ENCODE results near the gene ANKRD33.

ANKRD33 gene

DNA sequence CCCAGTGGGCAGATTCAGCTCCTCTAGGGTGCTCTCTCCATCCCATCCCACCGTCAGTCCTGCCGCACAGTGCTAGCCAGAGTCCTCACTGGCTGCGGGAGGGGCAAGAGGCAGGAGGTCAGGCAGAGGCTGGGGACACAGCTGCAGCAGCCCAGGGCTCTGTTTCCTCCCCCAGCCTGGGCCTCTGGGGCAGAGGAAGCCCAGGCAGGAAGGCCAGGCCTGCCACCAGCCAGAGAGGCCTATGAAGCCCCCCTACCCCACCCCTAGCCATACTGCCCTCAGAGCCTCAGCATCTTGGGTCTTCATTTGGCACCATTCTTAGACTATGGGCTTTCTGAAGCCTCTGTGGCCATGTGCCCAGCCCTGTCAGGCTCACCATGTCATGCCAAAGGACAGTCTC lies 22.8 kb downstream of the ANKRD33 start:
- Histone ChIP-seq H3K4me1 (ENCODE audit: control insufficient read depth, insufficient read depth, low read length) (peaks cover 51% of the 10 kb centered on the region), H3K36me3 (ENCODE audit: control insufficient read depth, insufficient read depth, low read length) (no peaks in the 10 kb centered on the region), H3K27me3 (ENCODE audit: control insufficient read depth, insufficient read depth, low read length) (peaks cover 29% of the 10 kb centered on the region), H3K4me3 (ENCODE audit: low read length) (no peak overlapping the region), H3K9me3 (ENCODE audit: control insufficient read depth, low read length) (no peaks in the 10 kb centered on the region), H3K9ac (ENCODE audit: low read length) (peak overlapping the region; percentile 22)

DNA sequence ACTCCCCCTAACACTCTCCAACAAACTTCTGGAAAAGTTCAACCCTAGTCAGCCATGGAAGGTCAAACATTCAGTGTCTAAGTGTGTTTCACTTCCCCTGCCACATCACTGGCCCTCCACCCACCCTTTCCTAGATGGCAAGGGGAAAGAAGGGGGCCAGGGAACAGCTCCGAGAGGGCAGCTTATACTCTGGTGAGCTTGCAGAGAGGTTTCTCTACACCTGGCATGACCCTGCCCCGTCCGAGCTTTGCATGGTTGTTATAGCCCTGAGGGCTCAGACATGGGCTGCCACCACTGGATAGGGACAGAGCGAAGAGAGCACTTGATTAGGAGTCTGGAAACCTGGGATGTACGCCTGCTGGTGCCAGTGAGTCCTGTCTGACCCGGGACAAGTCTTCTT lies 23.4 kb downstream of the ANKRD33 start:
- no peak overlapping the region for H3K4me3 ChIP-seq (ENCODE audit: low read length)
- H3K9ac ChIP-seq (ENCODE audit: low read length), result no peak overlapping the region
- H3K9me3 ChIP-seq (ENCODE audit: control insufficient read depth, low read length), result no peaks in the 10 kb centered on the region
- H3K36me3 ChIP-seq (ENCODE audit: control insufficient read depth, insufficient read depth, low read length), result no peaks in the 10 kb centered on the region
- H3K4me1 ChIP-seq (ENCODE audit: control insufficient read depth, insufficient read depth, low read length), result peaks cover 48% of the 10 kb centered on the region
- peaks cover 26% of the 10 kb centered on the region for H3K27me3 ChIP-seq (ENCODE audit: control insufficient read depth, insufficient read depth, low read length)

- Histone ChIP-seq H3K4me3 (ENCODE audit: low read length) (no peak overlapping the region), H3K27me3 (ENCODE audit: control insufficient read depth, insufficient read depth, low read length) (peaks cover 19% of the 10 kb centered on the region), H3K36me3 (ENCODE audit: control insufficient read depth, insufficient read depth, low read length) (no peaks in the 10 kb centered on the region), H3K4me1 (ENCODE audit: control insufficient read depth, insufficient read depth, low read length) (peaks cover 46% of the 10 kb centered on the region), H3K9me3 (ENCODE audit: control insufficient read depth, low read length) (no peaks in the 10 kb centered on the region), H3K9ac (ENCODE audit: low read length) (peak overlapping the region; percentile 17)
Observed at GRCh38 chr12:51911788-51912711, 24.1 kb downstream of the ANKRD33 start.

DNA sequence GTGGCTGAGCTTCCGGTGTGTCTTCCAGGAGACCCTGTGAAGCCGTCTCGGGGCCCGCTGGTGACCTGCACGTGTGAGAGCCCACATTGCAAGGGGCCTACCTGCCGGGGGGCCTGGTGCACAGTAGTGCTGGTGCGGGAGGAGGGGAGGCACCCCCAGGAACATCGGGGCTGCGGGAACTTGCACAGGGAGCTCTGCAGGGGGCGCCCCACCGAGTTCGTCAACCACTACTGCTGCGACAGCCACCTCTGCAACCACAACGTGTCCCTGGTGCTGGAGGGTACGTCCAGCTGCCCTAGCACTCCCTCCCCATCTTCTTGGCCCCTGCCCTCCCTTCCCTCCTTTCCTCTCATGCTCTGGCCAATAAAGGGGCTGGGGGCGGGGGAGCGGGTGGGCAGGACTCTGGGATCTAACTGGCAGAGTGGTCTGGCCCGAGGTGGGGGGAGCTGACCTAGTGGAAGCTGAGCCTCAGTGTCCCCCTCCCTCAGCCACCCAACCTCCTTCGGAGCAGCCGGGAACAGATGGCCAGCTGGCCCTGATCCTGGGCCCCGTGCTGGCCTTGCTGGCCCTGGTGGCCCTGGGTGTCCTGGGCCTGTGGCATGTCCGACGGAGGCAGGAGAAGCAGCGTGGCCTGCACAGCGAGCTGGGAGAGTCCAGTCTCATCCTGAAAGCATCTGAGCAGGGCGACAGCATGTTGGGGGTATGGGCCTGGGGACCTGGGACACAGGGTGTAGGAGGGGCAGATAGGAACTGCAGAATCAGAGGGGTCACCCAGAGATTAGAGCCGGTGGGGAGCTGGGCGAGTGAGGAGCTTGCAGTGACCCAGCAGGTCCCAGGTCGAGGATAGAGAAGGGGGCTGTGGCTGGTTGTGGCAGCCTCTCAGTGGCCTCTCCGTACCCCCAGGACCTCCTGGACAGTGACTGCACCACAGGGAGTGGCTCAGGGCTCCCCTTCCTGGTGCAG lies 25.4 kb downstream of the ANKRD33 start:
- H3K4me3 ChIP-seq (ENCODE audit: low read length), result no peak overlapping the region
- no peaks in the 10 kb centered on the region for H3K36me3 ChIP-seq (ENCODE audit: control insufficient read depth, insufficient read depth, low read length)
- no peaks in the 10 kb centered on the region for H3K9me3 ChIP-seq (ENCODE audit: control insufficient read depth, low read length)
- H3K27me3 ChIP-seq (ENCODE audit: control insufficient read depth, insufficient read depth, low read length), result peaks cover 6% of the 10 kb centered on the region
- H3K4me1 ChIP-seq (ENCODE audit: control insufficient read depth, insufficient read depth, low read length), result peaks cover 55% of the 10 kb centered on the region
- no peak overlapping the region for H3K9ac ChIP-seq (ENCODE audit: low read length)

DNA sequence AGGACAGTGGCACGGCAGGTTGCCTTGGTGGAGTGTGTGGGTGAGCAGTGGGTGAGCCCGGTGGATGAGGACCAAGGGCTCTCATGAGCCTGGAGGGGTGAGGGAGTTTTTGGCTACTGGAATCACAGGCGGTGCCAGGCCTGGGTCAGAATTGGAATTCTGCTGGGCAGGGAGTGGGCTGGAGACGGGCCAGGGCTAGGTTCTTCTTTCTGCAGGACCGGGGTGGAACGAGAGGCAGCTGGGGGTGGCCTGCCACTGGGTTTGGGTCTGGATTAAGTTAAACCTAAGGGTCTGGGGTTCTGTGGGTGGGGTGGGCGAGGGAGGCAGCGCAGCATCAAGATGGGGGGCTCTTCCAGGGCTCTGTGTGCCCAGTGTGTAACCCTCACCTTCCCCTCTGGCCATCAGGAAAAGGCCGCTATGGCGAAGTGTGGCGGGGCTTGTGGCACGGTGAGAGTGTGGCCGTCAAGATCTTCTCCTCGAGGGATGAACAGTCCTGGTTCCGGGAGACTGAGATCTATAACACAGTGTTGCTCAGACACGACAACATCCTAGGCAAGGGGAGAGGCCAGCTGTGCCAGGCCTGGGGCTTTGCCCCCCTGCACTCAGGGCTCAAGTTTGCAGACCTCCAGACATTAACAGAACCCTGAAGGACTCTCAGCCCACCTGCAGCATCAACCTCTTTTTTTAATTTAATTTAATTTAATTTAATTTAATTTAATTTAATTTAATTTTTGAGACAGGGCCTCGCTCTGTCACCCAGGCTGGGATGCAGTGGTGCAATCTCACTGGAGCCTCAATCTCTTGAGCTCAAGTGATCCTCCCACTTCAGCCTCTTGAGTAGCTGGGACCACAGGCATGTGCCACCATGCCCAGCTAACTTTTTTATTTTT lies 26.4 kb downstream of the ANKRD33 start:
- peaks cover 62% of the 10 kb centered on the region for H3K4me1 ChIP-seq (ENCODE audit: control insufficient read depth, insufficient read depth, low read length)
- peaks cover 5% of the 10 kb centered on the region for H3K27me3 ChIP-seq (ENCODE audit: control insufficient read depth, insufficient read depth, low read length)
- no peak overlapping the region for H3K9ac ChIP-seq (ENCODE audit: low read length)
- H3K9me3 ChIP-seq (ENCODE audit: control insufficient read depth, low read length), result no peaks in the 10 kb centered on the region
- H3K36me3 ChIP-seq (ENCODE audit: control insufficient read depth, insufficient read depth, low read length), result no peaks in the 10 kb centered on the region
- H3K4me3 ChIP-seq (ENCODE audit: low read length), result no peak overlapping the region

DNA sequence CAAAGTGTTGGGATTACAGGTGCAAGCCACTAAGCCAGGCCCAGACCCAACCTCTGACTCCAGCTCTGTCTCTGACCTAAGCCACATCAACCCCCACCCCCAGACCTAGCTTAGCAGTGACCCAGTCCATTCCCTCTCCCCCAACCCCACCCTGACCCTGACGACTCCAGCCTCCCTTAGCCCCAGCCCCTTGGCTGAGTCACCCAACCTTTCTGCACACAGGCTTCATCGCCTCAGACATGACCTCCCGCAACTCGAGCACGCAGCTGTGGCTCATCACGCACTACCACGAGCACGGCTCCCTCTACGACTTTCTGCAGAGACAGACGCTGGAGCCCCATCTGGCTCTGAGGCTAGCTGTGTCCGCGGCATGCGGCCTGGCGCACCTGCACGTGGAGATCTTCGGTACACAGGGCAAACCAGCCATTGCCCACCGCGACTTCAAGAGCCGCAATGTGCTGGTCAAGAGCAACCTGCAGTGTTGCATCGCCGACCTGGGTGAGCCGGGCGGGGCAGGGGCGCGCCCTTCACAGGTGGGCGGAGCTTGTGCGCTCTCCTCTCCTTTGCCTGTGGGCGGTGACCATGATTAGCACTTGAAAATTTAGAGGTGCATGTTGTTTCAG lies 27.2 kb downstream of the ANKRD33 start:
- H3K4me3 ChIP-seq (ENCODE audit: low read length), result no peak overlapping the region
- peaks cover 66% of the 10 kb centered on the region for H3K4me1 ChIP-seq (ENCODE audit: control insufficient read depth, insufficient read depth, low read length)
- no peaks in the 10 kb centered on the region for H3K9me3 ChIP-seq (ENCODE audit: control insufficient read depth, low read length)
- H3K36me3 ChIP-seq (ENCODE audit: control insufficient read depth, insufficient read depth, low read length), result no peaks in the 10 kb centered on the region
- H3K9ac ChIP-seq (ENCODE audit: low read length), result no peak overlapping the region
- peaks cover 5% of the 10 kb centered on the region for H3K27me3 ChIP-seq (ENCODE audit: control insufficient read depth, insufficient read depth, low read length)

GRCh38 chr12:51915951-51916350 lies 28.0 kb downstream of the ANKRD33 start:
- H3K36me3 ChIP-seq (ENCODE audit: control insufficient read depth, insufficient read depth, low read length), result no peaks in the 10 kb centered on the region
- H3K4me3 ChIP-seq (ENCODE audit: low read length), result no peak overlapping the region
- peaks cover 5% of the 10 kb centered on the region for H3K27me3 ChIP-seq (ENCODE audit: control insufficient read depth, insufficient read depth, low read length)
- no peak overlapping the region for H3K9ac ChIP-seq (ENCODE audit: low read length)
- no peaks in the 10 kb centered on the region for H3K9me3 ChIP-seq (ENCODE audit: control insufficient read depth, low read length)
- peaks cover 60% of the 10 kb centered on the region for H3K4me1 ChIP-seq (ENCODE audit: control insufficient read depth, insufficient read depth, low read length)

- peaks cover 56% of the 10 kb centered on the region for H3K4me1 ChIP-seq (ENCODE audit: control insufficient read depth, insufficient read depth, low read length)
Observed at GRCh38 chr12:51917041-51917590, 29.2 kb downstream of the ANKRD33 start.

GRCh38 chr12:51917746-51918453 lies 30.0 kb downstream of the ANKRD33 start:
- Histone ChIP-seq H3K9me3 (ENCODE audit: control insufficient read depth, low read length) (no peaks in the 10 kb centered on the region), H3K4me1 (ENCODE audit: control insufficient read depth, insufficient read depth, low read length) (peaks cover 56% of the 10 kb centered on the region), H3K9ac (ENCODE audit: low read length) (peak overlapping the region; percentile 39), H3K27me3 (ENCODE audit: control insufficient read depth, insufficient read depth, low read length) (no peaks in the 10 kb centered on the region), H3K36me3 (ENCODE audit: control insufficient read depth, insufficient read depth, low read length) (no peaks in the 10 kb centered on the region), H3K4me3 (ENCODE audit: low read length) (peak overlapping the region; percentile 2)

More at GRCh38 chr12:51917041-51917590, 29.2 kb downstream of the ANKRD33 start:
- Histone ChIP-seq H3K4me3 (ENCODE audit: low read length) (peak overlapping the region; percentile 2), H3K36me3 (ENCODE audit: control insufficient read depth, insufficient read depth, low read length) (no peaks in the 10 kb centered on the region), H3K27me3 (ENCODE audit: control insufficient read depth, insufficient read depth, low read length) (peaks cover 5% of the 10 kb centered on the region), H3K9me3 (ENCODE audit: control insufficient read depth, low read length) (no peaks in the 10 kb centered on the region), H3K9ac (ENCODE audit: low read length) (peak overlapping the region; percentile 39)

DNA sequence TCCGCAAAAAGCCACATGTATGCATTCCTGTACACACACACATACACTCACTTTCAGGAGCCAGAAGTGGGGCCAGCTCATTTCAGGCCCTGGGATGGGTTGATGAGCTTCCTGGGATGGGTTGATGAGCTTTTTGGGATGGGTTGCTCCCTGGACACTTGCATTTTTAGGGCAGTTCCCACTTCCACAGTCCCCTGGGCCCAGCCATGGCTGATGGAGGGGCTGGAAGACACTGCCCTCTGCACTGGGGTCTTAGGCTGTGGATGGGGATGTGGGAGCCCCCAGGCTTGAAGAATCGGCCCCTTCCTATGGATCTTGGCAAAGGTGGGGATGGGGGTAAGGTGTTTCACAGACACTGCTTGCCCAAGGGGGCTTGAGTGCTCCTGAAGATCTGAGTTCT lies 32.1 kb downstream of the ANKRD33 start:
- Histone ChIP-seq H3K9me3 (ENCODE audit: control insufficient read depth, low read length) (no peaks in the 10 kb centered on the region), H3K27me3 (ENCODE audit: control insufficient read depth, insufficient read depth, low read length) (no peaks in the 10 kb centered on the region), H3K4me1 (ENCODE audit: control insufficient read depth, insufficient read depth, low read length) (peaks cover 57% of the 10 kb centered on the region), H3K36me3 (ENCODE audit: control insufficient read depth, insufficient read depth, low read length) (no peaks in the 10 kb centered on the region), H3K4me3 (ENCODE audit: low read length) (no peak overlapping the region), H3K9ac (ENCODE audit: low read length) (no peak overlapping the region)
